Measurements from ENCODE around the gene PEMT.

Gene PEMT

GRCh38 chr17:17603895-17604225 lies 12.4 kb upstream of the PEMT start:
- no peak for DNase-seq

GRCh38 chr17:17603178-17603894 lies 11.8 kb upstream of the PEMT start:
- no peak for DNase-seq

DNA sequence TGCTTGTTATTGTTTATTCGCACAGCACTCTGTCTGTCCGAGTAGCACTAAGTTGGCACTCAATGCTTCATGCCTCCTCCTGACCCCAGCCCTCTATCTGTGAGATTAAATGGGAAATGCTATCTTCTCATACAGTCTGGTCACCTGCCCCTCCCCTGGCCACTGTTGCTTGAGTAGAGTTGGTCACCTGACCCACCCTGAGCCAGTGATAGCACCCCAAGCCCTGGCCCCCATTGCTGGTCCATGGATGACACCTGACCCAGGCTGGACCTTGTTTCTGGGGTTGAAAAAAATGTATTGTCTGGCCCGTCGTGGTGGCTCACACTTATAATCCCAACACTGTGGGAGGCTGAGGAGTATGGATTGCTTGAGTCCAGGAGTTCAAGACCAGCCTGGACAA lies 8.5 kb upstream of the PEMT start:
- no peak for DNase-seq

GRCh38 chr17:17598003-17598402 lies 6.5 kb upstream of the PEMT start:
- DNase-seq: no peak

DNA sequence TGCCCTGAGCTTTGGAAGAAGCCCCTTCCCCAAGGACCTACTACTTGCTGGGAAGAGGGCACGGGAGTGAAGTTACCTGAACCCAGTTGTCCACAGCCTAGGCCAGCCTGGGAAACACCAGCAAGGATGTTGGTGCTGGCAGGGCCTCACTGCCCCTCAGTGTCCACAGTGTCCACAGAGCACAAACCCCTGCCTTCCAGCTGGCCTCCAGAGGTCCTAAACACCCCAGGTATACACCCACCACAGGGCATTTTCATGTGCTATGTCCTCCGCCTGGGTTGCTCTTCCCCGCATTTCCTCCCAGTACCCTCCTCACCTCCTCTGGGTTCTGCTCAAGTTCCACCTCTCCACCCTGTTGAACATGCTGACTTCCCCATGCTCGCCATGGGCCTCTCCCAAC lies 4.2 kb upstream of the PEMT start:
- DNase-seq: no peak

- DNase-seq: no peak
These were observed 1.7 kb upstream of the PEMT start for GRCh38 chr17:17593222-17593620.

DNA sequence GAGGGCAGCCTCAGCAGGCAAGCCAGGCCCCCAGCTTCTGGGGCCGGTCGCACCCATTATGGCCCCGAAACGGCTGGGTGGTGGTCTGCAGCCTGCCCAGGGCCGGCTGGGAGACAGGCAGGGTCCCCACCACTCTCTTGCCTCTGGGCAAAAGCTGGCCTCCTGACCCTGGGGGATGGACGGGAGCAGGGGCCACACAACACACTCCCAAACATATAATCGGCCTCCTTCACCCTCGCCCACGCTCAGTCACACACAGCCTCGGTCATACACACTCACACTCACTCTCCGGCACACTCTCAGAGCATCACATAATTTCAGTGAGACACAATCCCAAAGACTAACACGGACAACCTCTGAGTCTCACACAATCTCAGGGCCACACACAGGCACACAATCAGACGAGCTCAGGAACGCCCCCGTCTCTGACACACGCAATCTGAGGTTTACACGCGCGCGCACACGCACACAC lies 589 bp downstream of the PEMT start:
- DNase-seq: no peak

- no peak for DNase-seq
These were observed 1.3 kb downstream of the PEMT start for GRCh38 chr17:17590141-17590751.

- no peak for DNase-seq
These were observed 3.7 kb downstream of the PEMT start for GRCh38 chr17:17587614-17588337.

DNA sequence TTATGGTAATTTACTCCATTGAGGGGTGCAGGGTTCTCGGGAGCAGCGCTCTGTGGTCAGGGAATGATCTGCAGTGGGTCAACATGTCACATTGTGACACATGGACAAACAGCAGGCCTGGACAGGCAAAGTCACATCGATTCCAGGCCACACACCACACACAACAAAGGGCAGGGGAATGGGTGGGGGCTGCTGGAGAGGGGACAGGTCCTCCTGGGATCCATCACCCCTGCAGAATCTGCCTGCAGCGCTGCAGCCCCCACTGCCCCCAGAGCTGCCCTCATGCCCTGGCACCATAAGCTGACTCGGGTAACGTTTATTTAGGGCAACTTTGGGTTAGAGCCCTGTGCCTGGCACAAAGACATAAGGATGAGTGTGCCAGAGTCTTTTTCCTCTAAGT lies 9.1 kb downstream of the PEMT start:
- DNase-seq: no peak

- no peak for DNase-seq
These were observed 10.0 kb downstream of the PEMT start for GRCh38 chr17:17581509-17581908.

- no peak for DNase-seq
These were observed 10.6 kb downstream of the PEMT start for GRCh38 chr17:17580662-17581470.

DNA sequence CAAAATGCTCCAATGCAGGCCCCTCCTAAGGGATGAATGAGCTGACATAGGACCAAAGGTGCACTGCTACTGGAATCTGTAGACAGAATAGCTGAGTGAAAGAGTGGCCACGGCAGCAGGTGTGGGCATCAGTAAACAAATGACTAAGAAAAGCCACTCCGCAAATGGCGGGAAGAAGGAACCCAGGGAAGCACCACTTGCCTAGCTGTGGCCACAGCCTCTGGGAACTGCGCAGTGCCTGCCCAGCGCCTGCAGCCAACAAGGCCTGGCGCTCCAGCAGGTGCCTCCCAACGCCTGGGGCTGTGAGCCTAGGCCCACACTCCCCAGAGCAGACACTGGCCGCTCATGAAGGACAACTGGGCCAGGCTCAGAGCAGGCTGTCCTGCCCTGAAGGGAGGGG lies 11.8 kb downstream of the PEMT start:
- DNase-seq: no peak

GRCh38 chr17:17577373-17577772 lies 14.1 kb downstream of the PEMT start:
- no peak for DNase-seq

- DNase-seq: no peak
These were observed 14.7 kb downstream of the PEMT start for GRCh38 chr17:17576772-17577234.

DNA sequence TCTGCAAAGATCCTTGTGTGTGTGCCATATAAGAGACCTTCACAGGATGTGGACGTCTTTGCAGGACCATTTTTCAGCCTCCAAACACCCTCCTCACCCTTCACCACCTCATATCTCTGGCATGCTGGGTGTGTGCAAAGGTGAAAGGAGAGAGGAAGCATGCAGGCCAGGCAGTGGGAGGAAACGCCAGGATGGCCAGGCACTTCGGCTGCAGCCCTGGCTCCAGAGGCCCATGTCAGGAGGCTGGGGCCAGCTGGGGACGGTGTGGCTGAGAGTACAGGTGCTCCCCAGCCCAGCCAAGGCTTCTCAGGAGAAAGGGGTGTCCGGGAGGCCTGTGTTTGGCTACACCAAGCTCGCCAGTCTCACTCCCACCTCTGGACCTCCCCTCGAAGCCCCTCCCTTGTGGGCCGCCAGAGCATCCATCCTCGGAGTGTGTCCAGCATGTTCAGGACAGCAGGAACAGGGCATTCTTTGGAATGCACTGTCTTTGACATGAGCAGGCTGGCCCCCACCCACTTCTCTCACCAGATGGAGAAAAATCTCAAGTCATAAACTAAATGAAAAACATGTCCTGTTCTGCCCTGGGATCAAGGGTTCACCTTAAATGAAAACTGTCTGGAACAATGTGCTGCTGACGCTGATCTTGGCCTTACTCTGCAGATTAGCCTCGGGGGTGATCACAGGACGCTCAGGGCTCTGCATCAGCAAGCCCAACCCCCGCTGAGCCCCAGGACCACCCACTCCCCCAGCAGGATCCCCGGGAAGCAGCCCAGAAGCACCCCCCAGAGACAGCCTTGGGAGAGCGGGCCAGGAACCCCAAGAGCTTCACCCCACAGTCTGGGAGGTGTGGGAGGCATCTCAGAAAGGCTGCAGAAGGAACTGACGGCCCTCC lies 15.9 kb downstream of the PEMT start:
- DNase-seq: no peak

- DNase-seq: no peak
These were observed 17.6 kb downstream of the PEMT start for GRCh38 chr17:17573912-17574311.

DNA sequence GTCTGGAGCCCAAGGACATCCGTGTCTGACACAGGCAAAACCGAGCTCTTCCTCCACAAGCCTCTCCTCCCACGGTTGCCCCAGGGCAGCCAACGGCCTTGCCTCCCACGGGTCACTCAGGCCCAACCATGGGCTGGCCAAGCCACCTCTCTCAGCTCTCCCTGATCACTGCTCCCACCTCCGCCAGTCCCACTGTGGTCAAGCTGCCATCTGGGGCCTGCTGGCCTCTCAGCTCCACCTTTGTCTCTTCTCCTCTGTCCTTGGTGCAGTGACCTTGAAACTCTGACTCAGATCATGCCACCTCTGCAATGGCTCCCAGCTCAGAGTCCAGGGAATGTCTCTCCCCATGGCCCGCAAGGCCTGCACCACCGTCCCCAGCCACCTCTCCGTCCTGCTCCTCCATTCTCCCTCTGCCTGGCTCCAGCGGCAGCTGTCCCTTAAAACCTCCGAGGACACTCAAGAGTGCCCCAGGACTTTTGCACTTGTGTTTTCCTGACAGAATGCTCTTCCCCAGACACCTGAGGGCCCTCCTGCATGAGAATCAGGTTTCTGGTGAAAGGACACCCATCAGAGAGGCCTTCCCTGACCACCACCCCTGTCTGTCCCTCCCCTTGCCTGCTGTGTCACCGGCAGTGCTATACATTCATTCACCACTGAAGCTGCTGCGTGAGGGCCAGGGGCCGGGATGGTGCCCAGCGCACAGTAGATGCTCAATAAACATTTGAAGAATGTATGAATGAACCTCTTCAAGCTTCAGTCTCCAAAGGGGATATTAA lies 19.3 kb downstream of the PEMT start:
- no peak for DNase-seq

- no peak for DNase-seq
These were observed 20.5 kb downstream of the PEMT start for GRCh38 chr17:17570798-17571716.

DNA sequence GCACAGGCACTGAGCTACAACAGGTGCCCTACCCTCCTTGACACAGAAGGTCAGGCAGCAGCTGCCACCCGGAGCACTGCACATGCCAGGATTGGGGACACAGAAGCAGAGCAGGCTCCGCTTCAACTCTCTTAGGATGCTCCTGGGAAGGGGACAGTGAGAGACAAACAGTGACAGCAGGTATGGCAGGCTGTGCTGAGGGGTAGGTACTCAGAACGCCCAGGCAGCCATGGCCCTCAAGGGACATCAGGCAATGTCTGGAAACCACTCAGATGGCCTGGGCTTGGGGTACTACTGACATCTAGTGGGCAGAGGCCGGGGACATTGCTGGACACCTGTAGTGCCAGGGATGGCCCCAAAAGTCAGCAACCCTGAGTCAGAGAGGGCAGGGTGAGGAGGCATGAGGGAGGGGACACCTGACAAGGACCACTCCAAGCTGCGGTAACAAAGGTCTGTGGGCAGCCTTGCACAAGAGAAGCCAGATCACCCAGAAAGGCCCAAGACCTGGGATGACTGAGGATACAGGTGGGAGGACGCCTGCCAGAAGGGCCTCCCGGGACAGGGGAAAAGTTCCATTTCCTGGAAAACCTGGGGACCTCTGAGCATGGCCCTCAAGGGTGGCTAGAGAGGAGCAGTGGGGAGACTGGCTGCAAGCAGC lies 21.2 kb downstream of the PEMT start:
- DNase-seq: no peak
